ENCODE results near the gene GRM4.

- TF ChIP-seq CTCF (IDR thresholded peaks at IDR 0.05; ENCODE audit: insufficient read depth, low read length, poor library complexity, severe bottlenecking) = no peak
- TF ChIP-seq EZH2phosphoT487 (conservative IDR thresholded peaks at IDR 0.05; ENCODE audit: low read length) = no peak
Observed at GRCh38 chr6:33988121-33989015, 157.5 kb downstream of the GRM4 start.

Data from SU-DHL-6 (cell line).